GM04503 (cell line): Measurements from ENCODE around the gene ZMIZ1.
A peak's percentile ranks its signal among the peaks of the same experiment; 100 is the strongest.

Experiments
- DNase-seq: peaks from one replicate; pipeline ENCODE4 v3.0.0-alpha.2; 2012; ENCODE audit warnings: low read depth

Gene ZMIZ1

DNA sequence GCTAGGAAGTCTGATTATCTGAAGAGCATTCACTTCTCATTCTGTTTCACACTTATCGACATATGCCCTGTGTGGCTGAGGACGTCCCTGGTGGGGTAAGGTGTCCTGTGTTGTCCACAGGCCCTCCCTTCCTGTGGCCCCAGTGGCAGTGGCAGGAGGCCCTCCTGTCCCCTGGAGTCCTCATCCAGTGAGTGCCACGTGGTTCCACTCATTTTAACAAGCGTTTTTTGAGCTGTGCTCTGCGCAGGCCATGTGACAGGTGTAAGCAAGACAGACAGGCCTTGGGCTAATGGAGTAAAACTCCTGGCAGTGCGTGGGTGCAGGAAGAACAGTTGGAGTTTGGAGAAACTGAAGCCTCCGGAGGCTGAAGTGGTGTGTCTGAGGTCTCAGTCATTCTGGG is 239.2 kb downstream of the ZMIZ1 start:
- DNase-seq: no peak

DNA sequence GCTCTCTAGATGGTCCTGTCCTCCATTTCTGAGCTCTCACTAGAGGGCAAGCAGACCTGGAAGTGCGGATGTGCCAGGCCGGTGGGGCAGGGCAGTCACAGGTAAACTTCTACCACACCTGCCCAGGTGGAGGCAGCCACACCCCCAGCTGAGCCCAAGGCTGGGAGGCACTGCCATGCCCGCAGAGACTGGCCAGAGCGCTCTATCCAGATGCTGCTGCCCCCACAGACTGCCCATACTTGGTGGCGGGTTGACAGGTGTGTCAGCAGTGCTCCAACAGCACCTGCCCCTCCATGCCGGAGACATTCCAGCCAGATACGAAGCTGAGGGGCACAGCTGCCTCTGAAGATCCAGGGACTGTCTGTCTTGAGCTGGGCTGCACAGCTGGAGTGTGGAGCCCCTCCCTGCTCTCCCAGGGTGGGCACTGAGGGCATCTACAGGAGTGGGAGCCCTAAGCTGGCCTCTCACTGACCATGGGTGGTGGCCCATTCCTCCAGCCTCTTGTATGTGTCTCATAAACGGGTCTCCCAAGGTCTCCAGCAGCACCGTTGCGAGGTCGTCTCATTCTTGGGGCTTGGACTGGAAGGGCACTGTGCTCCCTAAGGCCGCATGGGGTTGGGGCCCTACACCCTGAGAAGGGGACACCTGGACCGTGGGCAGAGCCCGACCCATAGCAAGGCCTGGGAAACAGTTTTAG is 240.4 kb downstream of the ZMIZ1 start:
- DNase-seq: no peak

DNA sequence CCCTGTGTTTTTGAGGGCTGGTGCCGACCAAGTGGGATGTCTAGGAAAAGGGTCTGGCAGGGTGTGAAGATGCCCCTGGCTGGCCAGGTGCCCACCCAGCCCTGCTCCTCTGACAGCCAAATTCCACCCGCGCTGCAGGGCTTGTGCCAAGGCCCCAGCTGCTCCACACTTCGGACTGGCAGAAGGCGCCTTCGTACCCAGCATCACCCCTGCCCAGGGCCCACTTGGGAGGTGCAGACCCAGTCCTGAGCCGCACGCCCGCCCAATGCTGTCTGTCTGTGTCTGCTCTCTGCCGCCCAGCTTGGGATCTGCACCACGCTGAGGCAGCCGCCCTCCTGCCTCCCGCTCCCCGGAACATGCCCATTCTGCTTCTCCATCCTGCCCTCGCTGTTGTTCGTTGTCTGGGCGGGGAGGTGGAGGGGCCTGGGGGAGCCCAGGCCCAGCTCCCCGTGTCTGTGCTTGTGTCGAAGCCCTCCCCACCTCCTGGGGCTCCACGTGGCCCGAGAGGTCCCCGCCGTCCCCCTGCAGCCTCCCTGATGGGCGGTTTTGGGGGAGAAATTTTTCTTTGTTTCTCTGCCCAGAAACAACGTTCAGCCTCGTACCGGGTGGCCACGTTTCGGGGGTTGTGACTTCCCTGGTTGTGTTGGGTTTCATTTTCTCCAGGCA is 241.6 kb downstream of the ZMIZ1 start:
- DNase-seq: no peak

DNA sequence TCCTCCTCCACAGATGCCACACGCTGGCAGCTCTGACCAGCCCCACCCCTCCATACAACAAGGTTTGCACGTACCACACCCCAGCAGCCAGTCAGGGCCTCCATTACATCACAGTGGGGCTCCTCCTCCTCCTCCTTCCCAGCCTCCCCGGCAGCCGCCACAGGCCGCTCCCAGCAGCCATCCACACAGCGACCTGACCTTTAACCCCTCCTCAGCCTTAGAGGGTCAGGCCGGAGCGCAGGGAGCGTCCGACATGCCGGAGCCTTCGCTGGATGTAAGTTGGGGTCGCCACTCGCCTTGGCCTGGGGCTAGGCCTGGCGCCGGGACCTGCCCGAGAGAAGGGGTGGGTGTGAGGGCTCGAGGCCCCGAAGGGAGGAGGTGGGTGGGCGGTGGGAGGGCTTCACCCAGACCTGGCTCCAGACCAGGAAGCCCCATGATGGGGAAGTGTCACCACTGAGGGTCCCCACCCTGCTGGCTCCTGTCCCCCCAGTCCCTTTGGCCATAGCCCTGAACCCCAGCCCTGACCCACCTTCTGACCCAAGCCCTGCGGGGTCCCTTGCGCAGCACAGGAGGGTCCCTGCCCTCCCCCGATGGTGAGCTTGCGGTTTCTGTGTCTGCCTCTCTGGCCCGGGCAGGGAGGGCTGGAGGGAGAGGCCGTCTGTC is 242.3 kb downstream of the ZMIZ1 start:
- DNase-seq: no peak

DNA sequence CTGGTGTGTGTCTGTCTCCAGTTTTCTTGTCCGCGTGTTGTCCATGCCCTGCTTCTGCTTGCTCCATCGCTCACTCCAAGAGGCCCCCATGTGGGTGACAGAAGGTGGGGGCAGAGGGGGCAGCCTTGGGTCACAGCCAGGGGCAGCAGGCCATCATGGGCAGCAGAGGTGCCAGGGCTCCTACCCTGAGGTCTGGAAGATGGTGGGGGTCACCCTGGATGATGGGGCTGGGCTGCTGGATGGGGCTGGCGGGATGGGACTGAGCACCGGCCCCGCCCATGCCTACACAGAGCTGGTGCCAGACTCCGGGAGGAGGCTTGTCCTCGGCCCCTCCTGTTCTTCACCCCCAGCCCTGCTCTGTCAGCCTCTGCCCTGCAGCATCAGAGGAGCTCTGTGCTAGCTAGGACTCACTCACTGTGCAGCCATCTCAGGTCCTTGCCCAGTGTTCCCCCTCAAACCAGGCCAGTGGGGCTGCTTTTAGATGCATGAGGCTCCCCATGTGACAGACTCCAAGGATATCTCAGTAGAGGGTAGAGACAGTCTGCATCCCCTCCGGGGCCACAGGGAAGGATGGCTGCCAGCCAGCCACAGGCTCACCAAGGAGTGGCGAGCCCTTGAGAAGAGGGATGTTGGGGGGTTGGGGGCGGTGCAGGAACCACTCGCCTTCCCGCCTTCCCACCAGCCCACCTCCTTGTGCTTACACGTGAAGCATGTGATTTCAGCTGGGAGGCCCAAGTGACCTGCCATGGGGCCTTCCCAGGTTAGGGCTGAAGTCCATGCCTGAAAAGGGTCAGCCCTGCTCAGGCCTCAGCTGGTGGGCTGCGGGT is 243.0 kb downstream of the ZMIZ1 start:
- DNase-seq: no peak

DNA sequence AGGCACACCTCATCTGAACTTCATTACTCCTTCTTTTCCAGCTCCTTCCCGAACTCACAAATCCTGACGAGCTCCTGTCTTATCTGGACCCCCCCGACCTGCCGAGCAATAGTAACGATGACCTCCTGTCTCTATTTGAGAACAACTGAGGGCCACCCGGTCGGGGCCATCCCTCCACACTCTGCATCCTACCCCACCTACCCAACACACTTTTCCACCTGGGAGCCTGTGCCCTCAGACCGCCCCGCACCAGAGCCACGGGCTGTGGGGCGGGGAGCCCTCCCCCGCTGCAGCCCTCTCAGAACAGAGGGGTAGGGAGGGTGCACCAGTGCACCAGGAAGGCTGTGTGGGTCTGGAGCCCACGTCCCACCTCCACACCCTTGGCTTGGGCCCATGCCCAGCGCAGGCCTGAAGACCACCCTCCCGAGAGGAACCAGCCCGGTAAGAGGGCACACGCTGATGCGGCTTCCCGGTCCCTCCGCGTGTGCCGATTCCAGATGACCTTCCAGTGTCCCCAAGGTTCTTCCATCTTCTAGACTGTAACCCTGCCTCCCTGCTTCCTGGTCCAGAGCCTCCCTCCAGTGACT is 243.9 kb downstream of the ZMIZ1 start:
- no peak for DNase-seq

DNA sequence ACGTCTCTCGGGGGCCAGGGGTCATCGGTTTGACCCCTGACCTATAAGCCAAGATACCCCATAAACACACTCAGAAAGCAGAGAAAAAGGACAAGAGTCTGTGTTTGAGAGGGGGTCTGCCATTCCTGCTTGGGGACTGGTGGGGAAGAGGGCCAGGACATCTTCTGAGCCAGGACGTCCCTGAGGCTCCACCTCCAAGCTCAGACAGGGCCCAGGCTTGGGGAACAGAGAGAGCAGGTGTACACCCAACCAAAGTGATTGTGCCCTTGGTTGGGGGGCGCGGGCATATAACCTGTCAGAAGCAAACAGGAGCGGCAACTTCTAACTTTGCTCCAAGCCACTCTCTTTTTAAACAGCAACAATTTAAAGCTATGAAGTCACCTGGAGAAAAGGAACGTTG is 244.6 kb downstream of the ZMIZ1 start:
- DNase-seq: no peak

DNA sequence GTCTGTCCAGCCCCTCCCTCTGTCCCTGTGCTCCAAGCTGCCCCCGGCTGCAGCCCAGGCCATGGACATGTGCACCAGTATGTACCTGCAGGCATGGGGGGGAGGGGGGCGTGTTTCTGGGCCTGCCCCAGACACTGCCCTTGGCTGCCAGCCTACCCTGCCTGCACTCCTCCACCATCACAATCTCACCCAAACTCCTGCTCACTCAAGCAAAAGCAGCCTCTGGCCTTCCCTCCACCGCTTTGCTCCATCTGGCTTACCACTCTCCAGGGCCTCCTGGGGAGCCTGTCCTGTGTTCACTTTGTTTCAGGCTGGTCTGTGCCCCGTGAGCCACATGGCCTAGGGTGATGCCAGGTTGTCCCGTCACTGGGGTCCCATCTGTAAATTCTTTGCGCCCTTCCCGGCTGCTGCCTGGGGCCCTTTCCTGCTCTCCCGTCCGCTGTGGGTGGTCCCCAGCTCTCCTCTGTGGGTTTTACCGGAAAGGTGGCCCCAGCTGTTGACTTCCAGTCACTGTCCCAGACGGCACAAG is 245.2 kb downstream of the ZMIZ1 start:
- DNase-seq: no peak

DNA sequence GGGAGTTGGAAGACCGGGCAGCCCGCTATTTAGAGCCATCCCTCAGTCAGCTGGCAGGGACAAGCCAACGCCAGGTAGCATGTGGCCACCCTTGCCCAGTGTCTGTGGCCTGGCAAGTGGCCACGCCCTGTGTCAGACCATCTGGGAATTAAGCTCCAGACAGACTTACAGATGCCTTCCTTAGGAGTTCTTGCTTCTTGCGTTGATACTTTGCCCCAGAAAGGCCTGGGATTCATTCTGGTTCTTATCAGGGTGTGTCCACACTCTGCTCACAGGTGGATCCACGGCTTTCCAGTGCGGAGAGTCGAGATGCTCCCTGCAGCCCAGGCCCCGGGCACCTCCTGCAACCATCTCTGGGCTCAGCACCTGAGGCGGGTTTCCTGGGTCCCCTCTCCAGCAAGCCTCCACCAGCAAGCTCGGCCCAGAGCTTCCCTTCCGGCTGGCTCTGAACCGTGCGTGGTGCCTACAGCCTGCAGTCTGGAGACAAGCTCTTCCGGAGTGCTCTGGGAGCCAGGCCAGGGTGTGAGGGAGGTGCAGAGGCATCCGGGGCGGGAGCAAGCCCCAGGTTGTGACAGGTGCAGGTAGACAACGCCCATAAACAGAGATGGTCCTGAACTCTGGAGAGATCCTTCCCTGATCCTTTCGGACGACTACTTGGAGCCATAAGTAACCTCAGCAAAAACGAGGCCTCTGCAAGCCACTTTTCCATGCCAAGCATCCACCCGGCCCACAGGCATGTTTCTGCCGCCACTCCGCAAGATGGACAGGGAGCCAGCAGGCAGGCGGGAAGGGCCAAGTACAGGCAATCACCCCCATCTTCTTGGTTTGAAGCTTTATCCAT is 246.2 kb downstream of the ZMIZ1 start:
- no peak for DNase-seq

DNA sequence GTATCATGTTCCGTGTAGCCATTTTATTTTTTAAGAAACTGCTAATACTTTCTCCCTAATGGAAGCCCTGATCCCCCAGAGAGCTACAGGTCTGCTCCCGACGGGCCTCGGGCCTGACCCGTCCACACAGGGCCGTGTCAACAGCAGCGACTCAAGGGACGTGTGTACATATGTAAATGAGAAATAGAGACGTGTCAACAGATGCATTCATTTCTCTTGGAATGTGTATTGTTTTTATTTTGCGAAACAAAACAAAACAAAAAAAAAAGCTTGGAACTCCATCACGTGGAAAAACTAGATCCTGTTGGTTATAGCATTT is 246.8 kb downstream of the ZMIZ1 start:
- no peak for DNase-seq

DNA sequence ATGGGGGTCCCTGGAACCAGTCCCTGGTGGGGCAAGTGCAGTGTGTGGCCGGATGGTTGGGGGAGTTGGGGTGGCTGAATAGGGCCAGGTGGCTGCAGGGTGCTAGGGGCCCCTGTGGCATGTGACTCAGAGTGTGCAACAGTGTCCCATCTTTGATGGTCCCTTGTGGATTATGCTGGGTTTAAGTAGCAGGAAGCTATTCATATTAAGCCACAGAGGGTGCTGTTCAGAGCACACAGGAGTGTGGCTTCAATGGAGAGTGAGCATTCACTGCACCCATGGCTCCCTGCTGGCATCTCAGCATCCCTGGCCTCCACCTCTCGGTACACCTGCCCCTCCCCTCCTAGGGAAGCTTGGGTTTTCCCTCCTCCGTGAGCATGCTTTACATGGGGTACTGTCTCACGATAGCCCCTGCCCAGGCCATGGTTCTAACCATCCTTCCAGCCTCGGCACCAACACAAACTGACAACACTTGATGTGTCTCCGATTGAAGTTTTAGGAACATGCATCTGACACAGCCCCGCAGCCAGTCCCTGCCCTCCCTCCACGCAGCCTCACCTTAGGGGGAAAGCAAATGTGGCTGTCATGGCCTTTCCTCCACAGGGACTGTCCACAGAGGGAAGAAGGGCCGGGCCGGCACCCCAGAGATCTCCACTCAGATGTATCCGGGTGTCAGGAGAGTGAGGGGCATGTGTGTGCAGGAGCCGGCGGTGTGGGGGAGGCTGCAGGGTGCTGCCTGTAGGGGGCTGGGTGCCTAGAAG is 248.1 kb downstream of the ZMIZ1 start:
- DNase-seq: no peak

DNA sequence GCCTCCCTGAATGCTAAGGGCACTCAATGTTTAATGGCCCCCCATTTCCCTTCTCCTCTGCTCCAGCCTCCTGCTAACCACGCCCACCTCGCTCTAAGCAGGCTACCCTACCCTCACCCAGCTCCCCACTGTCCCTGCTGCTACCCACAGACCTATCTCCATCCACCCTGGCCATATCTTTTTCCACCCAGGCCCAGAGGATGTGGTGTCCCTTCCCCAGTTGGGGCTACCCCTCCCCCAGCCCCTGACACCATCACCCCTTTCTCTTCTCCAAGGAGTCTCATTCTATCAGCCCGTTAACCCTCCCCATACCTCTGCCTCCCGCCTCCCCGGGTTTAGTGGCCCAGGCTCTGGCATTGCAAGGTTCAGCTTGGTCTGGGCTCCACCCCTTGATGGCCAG is 249.6 kb downstream of the ZMIZ1 start:
- no peak for DNase-seq

DNA sequence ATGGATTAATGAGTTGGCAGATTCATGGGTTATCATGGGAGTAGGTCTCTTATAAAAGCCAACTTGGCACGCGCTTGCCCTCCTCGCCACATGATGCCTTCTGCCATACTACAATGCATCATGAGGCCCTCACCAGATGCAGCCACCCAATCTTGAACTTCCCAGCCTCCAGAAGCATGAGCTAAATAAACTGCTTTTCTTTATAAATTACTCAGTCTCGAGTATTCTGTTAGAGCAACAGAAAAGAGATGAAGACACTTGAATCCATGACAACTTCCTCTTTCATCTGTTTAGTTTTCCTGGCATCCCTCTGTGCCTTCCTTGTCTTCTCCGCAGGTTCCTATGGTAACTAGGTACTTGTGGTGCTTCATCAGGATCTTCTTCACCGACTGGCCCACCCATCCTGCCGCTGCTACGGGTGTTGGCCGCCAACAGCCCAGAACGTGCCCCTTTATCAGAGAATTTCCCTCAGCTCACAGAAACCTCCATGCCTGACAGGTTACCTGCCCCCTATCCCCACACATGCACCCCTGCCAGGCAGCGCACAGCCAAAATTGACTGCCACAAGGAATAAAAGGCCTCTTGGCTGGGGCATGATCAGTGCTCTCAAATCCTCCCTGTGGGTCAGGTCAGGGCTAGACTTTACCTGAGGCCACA is 250.5 kb downstream of the ZMIZ1 start:
- no peak for DNase-seq

DNA sequence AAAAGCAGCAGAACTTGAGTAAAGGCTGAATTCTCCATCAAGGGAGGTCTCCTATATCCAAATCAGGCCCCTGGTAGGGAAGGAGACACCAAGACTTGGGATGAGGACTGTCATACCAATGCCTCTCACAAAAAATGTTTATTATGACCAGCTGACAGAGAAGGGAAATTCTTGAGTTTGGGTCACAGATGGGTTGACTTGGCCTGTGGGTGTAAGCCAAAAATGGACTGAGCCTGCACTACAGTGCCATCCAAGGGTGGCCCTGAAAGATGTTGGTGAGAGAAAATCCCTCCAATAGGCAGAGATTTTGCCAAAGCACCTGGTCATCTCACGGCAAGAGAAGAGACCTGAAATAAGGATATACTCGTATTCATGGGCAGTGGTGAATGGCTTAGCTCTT is 251.6 kb downstream of the ZMIZ1 start:
- DNase-seq: no peak

DNA sequence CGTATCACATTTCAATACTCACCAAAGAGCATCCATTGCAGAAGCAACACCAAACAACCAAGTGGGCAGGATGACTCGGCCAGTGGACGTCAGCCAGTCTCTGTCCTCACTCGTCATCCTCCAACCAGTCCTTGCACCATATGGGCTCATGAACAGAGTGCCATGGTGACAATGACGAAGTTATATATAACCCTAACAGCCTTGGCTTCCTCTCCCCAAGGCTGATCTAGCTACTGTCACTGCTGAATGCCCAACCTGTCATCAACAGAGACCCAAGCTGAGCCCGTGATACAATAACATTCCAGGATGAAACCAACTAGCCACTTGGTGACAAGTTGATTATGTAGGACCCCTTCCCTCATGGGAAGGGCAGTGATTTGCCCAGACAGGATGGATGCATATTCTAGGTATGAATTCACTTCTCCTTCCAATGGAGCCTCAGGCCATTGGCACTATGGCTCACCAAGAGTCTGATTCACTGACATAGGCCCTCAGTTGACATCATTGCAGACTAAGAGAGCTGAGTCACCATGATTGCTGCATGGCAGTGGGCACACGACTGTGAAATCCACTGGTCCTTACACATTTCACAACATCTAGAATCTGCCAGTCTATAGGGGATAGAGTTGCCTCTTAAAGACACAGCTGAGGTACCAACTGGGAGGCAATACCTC is 252.2 kb downstream of the ZMIZ1 start:
- DNase-seq: peak; percentile 80

DNA sequence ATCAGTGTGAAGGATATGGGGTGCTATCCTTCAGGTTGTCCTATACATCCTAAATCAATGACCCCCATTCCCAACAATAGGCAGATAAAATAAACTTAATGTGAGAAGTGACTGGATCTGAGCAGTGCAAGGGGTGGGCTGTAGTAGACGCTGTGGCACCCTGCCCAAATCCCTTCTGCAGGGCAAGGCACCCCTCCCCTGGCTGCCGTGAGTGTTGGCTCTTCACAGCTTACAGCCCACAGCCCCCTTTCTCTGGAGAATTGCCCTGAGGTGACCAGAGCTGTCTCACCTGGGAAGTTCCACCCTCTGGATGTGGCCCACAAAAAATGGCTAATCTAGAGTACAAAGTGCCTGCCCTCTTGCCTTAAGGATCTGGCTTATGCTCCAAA is 252.7 kb downstream of the ZMIZ1 start:
- DNase-seq: no peak

DNA sequence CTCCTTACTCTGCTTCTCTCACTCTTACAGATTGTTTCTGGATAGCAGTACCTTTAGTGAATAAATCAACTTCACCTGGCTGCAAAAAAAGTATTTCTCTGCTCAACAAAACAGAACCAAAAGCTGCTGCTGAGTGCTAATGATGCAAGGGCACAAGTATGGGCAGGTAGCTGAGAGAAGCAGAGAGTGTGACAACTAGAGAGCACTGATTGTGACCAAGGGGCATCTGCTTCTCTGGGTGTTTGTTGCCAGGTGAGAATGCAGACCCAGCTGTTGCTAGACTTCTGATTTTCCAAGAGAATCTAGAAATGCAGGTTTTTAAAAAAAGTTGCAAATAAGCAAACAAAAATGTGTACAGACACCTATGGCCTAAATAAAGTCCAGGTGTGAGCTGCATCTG is 253.2 kb downstream of the ZMIZ1 start:
- no peak for DNase-seq

DNA sequence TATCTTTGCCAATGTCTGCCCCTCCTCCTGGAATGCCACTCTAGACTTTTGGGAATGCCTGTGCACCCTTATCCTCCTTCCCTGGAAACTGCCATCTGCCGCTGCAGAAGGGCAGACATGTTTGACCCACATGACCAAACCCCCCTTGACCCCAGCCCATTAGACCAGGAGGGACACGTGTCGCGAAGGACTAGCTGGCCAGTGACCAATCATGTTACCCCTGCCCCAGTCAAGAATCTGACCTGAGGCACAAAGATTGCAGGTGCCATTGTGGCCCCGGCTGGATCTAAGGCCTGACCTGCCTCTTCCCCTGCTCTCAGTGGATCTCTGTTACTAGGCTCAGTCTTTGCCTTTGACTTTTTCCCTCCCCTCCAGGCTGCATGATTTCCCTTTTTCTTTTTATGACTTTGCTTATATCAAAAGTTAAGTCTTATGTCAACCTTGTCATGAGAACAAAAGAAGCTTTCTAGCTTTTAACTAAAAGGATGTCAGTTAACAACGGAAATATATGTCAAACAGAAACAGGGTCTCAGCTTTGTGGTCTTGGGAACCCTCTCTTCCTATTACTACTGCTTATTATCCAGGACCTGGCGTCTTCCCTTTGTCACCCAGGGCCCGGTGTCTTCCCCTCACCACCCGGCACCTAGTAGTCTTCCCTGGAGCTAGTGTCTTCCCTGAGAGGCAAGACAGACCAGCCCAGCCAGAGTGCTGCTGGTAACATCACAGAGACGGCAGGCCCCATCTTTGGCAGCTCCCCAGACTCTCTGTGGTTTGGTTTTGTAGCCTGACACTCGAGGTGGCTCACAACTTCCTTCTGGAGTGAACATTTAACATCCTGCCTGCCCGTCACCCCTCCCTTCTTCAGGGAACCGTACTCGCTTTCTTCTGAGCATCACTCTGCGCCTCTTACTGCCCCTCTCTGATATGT is 254.1 kb downstream of the ZMIZ1 start:
- DNase-seq: peak; percentile 78
